AG20443 (cell line): ENCODE results near the gene GTF2A2.
"Not testable (repeated sequence)": the region's sequence is repeated elsewhere in the genome, so short reads cannot be mapped to it uniquely, and the experiment has no call there.

Experiments used
- DNase-seq: peaks from one replicate; pipeline ENCODE4 v3.0.0; 2012; ENCODE audit warnings: low spot score, mixed read lengths

Gene GTF2A2, protein sequence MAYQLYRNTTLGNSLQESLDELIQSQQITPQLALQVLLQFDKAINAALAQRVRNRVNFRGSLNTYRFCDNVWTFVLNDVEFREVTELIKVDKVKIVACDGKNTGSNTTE

DNA sequence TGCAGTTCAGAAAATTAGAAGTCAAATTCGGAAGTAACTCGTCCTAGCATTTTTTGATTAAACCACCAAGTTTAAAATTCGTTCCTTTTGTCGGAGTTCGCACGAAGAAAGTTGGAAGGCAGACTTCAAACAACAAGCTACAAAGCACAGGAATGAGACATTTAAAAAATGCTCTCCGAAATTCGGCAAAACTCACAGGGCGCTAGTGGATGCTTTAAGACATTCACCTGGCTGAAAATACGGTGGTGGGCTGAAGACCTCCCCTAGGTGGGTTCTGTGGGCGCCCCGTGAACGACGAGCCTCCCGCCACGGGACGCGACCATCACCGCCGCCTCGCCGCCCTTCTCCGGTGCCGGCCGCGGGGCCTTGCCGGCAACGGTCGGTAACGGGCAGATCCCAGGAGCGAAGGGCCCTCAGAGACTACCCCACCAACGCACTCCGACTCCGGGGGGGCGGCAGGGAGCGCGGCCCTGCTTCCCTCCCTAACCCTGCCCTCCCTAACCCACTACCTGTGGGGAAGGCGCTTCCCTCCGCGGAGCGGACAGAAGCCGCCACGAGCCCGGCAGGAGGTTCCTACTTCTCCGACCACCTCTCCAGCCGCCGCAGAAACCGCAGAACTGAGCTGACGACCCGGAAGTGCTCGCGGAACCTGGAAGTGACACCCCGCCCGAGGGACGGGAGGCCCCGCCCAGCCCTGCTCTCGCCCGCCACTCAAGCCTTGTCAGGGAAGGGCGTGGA is at the start of gene GTF2A2:
GTF2A2 (minus strand) TSS at position 619 of the 738 bp plus-strand sequence. CDS start 5,238 bp downstream, outside the sequence.
- DNase-seq: peak; percentile 97

DNA sequence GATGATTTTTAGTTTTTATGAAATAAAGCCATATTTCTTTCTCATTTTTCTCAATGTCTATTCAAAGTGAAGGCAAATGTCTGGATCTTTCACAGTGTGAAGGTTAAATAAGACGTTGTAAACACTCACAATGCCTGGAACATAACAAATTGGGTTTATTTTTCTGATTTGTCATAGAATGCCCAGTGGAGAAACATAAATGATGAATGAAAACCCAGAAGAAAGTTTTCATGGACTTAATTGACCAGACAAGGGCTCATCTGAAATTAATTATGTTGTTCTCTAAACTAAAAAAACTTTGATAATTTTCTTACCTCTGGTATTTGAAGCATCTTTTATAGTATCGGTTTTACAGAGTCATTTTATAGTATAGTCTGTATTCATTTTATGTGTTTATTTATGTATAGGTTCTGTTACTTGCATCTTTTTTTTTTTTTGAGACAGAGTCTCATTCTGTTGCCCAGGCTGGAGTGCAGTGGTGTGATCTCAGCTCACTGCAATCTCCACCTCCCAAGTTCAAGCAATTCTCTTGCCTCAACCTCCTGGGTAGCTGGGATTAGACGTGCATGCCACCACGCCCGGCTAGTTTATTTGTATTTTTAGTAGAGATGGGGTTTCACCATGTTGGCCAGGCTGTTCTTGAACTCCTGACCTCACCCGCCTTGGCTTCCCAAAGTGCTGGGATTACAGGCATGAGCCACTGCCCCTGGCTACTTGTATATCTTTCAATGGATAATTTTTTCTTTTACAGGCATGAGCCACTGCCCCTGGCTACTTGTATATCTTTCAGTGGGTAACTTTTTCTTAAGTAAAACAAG is 46.9 kb upstream of the GTF2A2 start:
- DNase-seq: no peak

GRCh38 chr15:59702351-59702750 is 45.0 kb upstream of the GTF2A2 start:
- DNase-seq: no peak

GRCh38 chr15:59701880-59702279 is 44.6 kb upstream of the GTF2A2 start:
- no peak for DNase-seq

- no peak for DNase-seq
Measured at GRCh38 chr15:59699810-59700431, 42.6 kb upstream of the GTF2A2 start.

DNA sequence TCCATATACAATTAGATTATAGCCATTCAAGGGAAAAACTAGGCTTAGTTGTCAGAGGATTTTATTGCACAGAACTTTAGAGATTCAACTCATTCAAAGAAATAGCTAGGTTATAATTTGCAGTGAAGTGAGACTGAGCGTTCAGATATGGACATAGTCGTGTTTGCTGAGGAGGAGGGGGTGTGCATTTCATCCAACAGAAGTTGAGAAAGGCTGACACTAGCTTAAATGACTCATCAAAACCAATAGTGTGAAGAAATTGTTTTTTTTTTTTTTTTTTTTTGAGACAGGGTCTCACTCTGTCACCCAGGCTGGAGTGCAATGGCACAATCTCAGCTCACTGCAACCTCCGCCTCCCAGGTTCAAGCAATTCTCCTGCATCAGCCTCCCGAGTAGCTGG is 40.8 kb upstream of the GTF2A2 start:
- DNase-seq: not testable (repeated sequence)

GRCh38 chr15:59696332-59696731 is 39.0 kb upstream of the GTF2A2 start:
- no peak for DNase-seq

GRCh38 chr15:59694779-59695178 is 37.5 kb upstream of the GTF2A2 start:
- DNase-seq: no peak

GRCh38 chr15:59691194-59691805 is 34.0 kb upstream of the GTF2A2 start:
- DNase-seq: peak; percentile 24

GRCh38 chr15:59689626-59690236 is 32.4 kb upstream of the GTF2A2 start:
- no peak for DNase-seq

GRCh38 chr15:59688782-59689625 is 31.7 kb upstream of the GTF2A2 start, which contains the start of gene BNIP2:
TSS of gene BNIP2 (minus strand) at chr15:59689320. CDS start at chr15:59682457, 6,863 bp downstream.
- DNase-seq: peak; percentile 98

GRCh38 chr15:59688423-59688781 is 31.1 kb upstream of the GTF2A2 start:
- DNase-seq: peak; percentile 42

DNA sequence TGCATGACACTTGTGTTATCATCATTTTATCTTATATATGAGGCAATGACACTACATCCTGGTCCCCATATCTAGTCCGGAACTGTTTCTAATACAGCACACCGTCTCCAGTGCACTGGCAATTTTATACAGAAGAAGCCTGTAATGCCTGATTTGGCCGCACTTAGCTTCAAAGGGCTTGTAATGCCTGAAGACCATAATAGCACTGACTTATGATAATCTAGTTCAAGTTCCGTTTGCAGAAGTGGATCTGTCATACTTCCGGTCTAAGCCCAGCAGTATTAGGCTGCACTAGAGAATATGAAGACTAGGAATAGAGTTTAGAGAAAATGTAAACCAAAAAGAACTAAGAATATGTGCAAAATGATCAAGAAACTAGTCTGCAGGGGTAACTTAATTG is 30.5 kb upstream of the GTF2A2 start:
- peak; percentile 14 for DNase-seq

DNA sequence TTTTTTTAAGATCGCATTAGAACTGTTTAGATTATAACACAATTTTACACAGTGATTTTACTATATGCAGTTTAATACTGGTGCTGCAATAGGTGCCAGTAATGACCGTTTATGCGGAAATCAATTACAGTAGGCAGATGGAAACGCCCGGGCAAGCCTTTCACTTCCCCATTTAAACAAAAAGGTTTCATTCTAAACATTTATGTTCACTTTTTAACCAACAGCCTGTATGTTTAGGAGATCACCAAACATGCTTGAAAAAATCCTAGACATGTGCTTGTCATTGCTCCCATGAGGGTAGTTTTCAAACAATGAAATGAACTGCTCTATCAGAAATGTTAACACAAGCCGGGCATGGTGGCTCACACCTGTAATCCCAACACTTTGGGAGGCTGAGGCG is 29.1 kb upstream of the GTF2A2 start:
- DNase-seq: no peak

DNA sequence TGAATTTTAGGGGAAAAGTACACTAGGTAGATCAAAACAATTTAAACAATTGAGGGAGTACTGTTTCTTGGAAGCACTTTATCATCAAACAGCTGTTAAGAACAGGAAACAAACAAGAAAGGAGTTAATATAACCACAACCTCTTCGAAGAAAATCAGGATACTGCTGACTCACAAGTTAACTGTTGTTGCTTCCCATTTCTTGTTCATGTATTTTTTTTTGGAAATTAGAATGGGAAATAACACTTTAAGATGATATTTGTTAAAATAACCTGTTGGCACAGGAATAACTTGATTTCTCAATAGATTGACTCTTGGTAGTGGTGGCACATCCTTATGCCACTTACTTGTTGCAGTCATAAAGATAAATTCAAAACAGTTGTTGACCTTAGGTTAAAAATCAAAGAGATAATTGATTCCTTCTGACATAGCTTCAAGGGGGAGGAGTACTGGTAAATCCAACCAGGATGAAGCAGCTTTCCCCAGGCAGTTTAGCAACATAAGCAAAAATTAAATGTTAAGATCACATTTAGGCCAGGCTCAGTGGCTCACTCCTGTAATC is 28.5 kb upstream of the GTF2A2 start:
- peak; percentile 13 for DNase-seq

- DNase-seq: no peak
Measured at GRCh38 chr15:59680870-59681269, 23.6 kb upstream of the GTF2A2 start.

DNA sequence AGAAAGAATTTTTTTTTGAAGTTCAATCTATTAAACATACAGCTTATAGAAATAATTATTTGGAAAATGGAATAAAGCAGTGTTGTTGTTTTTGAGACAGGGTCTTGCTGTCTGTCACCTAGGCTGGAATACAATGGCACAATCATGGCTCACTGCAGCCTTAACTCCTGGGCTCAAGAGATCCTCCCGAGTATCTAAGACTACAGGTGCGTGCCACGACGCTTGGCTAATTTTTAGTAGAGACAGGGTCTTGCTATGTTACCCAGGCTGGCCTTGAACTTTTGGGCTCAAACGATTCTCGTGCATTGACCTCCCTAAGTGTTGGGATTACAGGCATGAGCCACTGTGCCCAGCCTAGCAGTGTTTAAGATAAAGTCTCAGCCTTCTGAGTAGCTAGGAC is 23.0 kb upstream of the GTF2A2 start:
- DNase-seq: no peak

DNA sequence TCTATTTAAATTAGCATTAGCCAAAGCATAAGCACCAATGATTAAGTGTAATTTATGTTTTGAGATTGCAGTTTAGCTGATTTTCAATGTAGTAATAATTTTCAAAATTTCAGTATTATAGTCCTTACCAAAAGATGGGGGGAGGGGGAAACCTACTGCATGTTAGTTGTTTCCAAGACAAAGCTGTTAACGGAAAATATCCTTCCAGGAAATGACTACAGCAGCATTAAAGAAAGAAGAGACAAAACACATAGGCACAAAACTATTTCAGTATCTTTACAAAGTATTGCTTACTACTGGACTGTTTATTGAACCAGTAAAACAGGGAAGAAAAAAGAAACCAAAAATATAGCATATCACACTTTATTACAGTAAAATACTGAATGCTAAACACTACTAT is 21.3 kb upstream of the GTF2A2 start:
- DNase-seq: no peak

DNA sequence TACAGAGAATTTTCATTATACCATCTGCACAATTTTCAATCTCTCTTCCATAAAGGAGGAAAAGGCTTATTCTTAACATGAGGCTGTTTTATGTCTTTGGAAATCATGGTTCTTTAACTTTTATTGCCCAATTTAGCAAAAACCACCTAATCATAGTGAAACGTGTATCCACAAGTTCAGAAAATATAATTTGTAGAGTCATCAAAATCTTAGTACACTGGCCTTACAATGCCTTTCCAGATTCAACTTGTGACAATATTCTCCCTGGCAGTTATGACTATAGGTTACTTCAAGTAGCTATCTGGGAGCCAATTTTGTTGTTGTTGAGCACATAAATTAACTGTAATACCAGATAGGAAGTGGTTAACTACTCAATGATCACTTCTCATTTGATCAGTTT is 20.9 kb upstream of the GTF2A2 start:
- DNase-seq: no peak

DNA sequence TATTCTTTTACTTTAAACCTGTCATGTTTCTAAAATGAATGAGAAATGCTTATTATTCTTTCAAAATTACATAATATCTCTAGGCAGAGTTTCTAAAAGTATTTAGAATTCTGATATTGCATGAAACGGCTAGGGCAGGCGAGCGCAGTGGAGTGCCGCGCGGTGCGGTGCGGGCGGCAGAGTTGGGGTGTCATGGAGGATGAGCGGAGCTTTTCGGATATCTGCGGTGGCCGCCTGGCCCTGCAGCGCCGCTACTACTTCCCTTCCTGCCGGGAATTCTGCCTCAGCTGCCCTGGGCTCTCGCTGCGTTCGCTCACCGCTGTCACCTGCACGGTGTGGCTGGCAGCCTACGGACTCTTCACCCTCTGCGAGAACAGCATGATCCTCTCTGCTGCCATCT is 19.2 kb upstream of the GTF2A2 start:
- DNase-seq: no peak
